Kidney epithelial cell (primary cell): ENCODE measurements around the gene SYNRG. TPM values are rescaled to one million over a fixed set of nuclear protein-coding genes. Genes with fewer than 3 reads are reported as not detected.
"Not testable (repeated sequence)": the region's sequence is repeated elsewhere in the genome, so short reads cannot be mapped to it uniquely, and the experiment has no call there.

Source experiments
- DNase-seq: peaks from one replicate; pipeline ENCODE4 v3.0.0-alpha.2; 2010; ENCODE audit warnings: low read depth
- H3K27me3 ChIP-seq: 2 replicates; pipeline ENCODE4 v1.6.0; 2011; ENCODE audit warnings: low read length; ENCODE audit not compliant: control insufficient read depth, insufficient read depth
- H3K36me3 ChIP-seq: 2 replicates; pipeline ENCODE4 v1.5.1; 2011; ENCODE audit warnings: low read length; ENCODE audit not compliant: control insufficient read depth, insufficient read depth
- H3K4me3 ChIP-seq: 2 replicates; pipeline ENCODE4 v1.5.1; 2011; ENCODE audit warnings: low read depth, mild to moderate bottlenecking, control low read depth, low read length
- total RNA-seq: library from RNA; depleted of rRNA; stranded (reverse); fragments of >200 nt; gene quantifications from 2 replicates; pipeline ENCODE4 v1.2.3, GENCODE V29; 2015
- TF ChIP-seq, protein P1 (sequence below): IDR thresholded peaks from 2 replicates; pipeline ENCODE4 v1.5.1; 2011; ENCODE audit warnings: mild to moderate bottlenecking, moderate library complexity, low read length, control low read depth, inconsistent platforms; ENCODE audit not compliant: insufficient read depth, poor library complexity, severe bottlenecking

The SYNRG gene
- total RNA-seq, 1 donor from 2014 or later = 21.1 TPM

DNA sequence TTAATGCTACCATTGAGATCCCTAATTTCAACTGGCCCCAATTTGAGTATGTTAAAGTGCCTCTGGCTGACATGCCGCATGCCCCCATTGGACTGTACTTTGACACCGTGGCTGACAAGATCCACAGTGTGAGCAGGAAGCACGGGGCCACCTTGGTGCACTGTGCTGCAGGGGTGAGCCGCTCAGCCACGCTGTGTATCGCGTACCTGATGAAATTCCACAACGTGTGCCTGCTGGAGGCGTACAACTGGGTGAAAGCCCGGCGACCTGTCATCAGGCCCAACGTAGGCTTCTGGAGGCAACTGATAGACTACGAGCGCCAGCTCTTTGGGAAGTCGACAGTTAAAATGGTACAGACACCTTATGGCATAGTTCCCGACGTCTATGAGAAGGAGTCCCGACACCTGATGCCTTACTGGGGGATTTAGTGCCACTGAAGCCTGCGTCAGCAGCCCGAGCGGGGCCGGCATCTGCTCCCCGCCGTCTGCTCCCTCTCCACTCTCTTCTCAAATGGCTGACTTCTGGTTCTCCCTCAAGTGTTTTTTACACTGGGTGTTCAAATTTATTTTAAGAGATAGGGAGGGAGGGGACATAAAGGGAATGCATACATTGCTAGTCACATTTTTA, 96.7 kb downstream of the SYNRG start:
- TF ChIP-seq, protein P1, sequence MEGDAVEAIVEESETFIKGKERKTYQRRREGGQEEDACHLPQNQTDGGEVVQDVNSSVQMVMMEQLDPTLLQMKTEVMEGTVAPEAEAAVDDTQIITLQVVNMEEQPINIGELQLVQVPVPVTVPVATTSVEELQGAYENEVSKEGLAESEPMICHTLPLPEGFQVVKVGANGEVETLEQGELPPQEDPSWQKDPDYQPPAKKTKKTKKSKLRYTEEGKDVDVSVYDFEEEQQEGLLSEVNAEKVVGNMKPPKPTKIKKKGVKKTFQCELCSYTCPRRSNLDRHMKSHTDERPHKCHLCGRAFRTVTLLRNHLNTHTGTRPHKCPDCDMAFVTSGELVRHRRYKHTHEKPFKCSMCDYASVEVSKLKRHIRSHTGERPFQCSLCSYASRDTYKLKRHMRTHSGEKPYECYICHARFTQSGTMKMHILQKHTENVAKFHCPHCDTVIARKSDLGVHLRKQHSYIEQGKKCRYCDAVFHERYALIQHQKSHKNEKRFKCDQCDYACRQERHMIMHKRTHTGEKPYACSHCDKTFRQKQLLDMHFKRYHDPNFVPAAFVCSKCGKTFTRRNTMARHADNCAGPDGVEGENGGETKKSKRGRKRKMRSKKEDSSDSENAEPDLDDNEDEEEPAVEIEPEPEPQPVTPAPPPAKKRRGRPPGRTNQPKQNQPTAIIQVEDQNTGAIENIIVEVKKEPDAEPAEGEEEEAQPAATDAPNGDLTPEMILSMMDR = no peak
- Histone ChIP-seq H3K36me3 (peaks cover 5% of the 10 kb centered on the region), H3K27me3 (no peaks in the 10 kb centered on the region), H3K4me3 (no peak overlapping the region)
- no peak for DNase-seq

DNA sequence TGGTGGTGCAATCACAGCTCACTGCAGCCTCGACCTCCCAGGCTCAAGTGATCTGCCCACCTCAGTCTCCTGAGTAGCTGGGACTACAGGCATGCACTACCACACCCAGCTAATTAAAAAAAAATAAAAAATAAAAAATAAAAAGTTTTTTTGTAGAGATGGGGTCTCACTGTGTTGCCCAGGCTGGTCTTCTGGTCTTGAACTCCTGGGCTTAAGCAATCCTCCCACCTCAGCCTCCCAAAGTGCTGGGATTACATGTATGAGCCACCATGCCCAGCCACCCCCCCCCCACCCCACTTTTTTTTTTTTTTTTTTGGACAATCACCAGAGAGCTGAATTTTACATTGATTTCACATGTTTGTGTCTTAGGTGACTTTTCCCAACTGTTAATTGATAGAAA, 97.6 kb downstream of the SYNRG start:
- H3K4me3 ChIP-seq, H3K36me3 ChIP-seq, DNase-seq, H3K27me3 ChIP-seq: not testable (repeated sequence)

DNA sequence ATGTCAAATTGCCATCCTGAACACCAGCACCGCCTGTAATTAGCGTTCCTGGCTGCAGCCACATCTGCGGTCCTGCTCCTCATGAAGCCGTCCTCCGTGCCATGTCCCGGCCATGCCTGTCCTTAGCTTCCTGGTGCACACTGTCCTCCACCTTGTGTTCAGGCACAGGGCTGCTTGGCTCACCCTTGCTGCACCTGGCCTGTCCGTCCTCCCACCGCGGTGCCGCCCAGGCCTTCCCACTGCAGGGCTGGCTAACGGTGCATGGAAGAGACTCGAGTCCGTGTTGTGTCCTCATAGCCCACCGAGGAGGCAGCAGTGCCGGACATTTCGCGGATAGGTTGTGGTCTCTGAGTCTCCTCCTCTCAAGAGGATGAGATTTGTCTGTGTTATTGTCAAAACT, 99.2 kb downstream of the SYNRG start:
- Histone ChIP-seq H3K27me3 (no peaks in the 10 kb centered on the region), H3K4me3 (no peak overlapping the region), H3K36me3 (peaks cover 5% of the 10 kb centered on the region)
- TF ChIP-seq, protein P1 = no peak
- no peak for DNase-seq

DNA sequence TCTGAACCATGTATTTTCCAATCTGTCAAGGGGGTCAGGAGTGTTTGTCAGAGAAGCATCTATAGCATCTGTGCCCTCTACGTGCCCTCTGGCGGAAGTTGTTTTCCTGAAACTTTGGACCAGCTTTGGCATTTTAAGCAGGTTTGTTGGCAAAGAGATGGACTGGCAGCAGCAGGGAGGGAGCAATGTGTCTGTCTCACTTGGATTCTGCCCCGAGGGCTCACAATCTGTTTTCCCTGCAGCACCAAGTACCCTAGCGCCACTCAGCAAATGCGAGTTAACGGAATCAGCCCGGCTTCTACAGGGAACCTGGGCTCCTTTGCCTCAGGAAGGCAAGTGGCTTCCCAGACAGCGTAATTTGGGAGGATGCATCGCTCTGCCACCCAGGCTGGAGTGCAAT, 102.1 kb downstream of the SYNRG start:
- H3K4me3 ChIP-seq = no peak overlapping the region

DNA sequence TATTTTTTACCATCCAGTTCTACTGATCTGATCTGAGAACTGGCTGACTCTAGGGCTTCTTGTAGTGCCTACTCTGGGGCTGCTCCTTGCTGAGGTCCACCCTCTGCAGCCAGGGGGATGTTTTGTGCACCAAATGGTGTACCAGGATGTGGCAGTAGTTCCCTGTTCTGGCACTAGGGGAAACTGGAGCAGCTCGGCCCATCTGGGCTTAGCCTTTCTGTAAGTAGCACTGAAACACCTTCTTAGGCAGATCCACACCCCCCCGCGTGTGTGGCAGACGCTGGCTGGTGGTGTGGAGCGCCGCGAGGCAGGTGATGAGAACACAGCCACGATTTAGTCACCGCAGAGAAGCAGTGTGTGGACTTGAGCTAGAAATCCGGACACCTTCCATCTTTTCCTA, 102.5 kb downstream of the SYNRG start:
- no peak overlapping the region for H3K4me3 ChIP-seq
- H3K27me3 ChIP-seq = no peaks in the 10 kb centered on the region
- H3K36me3 ChIP-seq = peaks cover 3% of the 10 kb centered on the region
- TF ChIP-seq, protein P1 = peak; percentile 64
- DNase-seq = no peak

More for the DNA sequence above, 102.1 kb downstream of the SYNRG start:
- H3K27me3 ChIP-seq = no peaks in the 10 kb centered on the region
- peaks cover 3% of the 10 kb centered on the region for H3K36me3 ChIP-seq
- TF ChIP-seq, protein P1 = no peak
- DNase-seq = no peak

DNA sequence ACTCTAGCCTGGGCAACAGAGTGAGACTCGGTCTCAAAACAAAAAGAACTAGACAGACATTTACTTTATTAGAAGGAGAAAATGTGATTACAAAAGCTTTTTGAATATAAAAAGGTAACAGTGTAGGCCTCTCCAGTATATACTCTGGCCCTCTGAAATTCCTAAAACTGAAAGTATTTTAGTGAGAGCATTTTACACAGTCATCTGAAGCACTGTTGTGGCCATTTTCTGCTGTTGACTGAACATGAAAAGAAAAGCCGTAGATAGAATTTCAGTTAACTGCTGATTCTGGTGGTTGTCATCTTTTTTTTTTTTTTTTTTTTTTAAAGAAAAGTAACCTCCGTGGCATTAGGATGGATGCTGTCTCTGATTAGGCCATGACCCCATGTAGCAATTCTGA, 103.9 kb downstream of the SYNRG start:
- Histone ChIP-seq H3K27me3 (no peaks in the 10 kb centered on the region), H3K4me3 (no peak overlapping the region), H3K36me3 (peaks cover 2% of the 10 kb centered on the region)
- TF ChIP-seq, protein P1 = no peak
- DNase-seq = no peak
